Measurements from ENCODE around the gene NEFH. TPM values are rescaled to one million over a fixed set of nuclear protein-coding genes. Genes with fewer than 3 reads are reported as not detected.

NEFH gene, protein sequence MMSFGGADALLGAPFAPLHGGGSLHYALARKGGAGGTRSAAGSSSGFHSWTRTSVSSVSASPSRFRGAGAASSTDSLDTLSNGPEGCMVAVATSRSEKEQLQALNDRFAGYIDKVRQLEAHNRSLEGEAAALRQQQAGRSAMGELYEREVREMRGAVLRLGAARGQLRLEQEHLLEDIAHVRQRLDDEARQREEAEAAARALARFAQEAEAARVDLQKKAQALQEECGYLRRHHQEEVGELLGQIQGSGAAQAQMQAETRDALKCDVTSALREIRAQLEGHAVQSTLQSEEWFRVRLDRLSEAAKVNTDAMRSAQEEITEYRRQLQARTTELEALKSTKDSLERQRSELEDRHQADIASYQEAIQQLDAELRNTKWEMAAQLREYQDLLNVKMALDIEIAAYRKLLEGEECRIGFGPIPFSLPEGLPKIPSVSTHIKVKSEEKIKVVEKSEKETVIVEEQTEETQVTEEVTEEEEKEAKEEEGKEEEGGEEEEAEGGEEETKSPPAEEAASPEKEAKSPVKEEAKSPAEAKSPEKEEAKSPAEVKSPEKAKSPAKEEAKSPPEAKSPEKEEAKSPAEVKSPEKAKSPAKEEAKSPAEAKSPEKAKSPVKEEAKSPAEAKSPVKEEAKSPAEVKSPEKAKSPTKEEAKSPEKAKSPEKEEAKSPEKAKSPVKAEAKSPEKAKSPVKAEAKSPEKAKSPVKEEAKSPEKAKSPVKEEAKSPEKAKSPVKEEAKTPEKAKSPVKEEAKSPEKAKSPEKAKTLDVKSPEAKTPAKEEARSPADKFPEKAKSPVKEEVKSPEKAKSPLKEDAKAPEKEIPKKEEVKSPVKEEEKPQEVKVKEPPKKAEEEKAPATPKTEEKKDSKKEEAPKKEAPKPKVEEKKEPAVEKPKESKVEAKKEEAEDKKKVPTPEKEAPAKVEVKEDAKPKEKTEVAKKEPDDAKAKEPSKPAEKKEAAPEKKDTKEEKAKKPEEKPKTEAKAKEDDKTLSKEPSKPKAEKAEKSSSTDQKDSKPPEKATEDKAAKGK
- under 1 TPM; 0.05 to 0.06 TPM for total RNA-seq
- polyA plus RNA-seq (2013, experiment 1 of 2), result 1.6 TPM
- polyA plus RNA-seq (2013, experiment 2 of 2), result 1.4 TPM
- 0.08 to 17.8 (median 1.2) reads per million in 172 experiments for total RNA-seq

DNA sequence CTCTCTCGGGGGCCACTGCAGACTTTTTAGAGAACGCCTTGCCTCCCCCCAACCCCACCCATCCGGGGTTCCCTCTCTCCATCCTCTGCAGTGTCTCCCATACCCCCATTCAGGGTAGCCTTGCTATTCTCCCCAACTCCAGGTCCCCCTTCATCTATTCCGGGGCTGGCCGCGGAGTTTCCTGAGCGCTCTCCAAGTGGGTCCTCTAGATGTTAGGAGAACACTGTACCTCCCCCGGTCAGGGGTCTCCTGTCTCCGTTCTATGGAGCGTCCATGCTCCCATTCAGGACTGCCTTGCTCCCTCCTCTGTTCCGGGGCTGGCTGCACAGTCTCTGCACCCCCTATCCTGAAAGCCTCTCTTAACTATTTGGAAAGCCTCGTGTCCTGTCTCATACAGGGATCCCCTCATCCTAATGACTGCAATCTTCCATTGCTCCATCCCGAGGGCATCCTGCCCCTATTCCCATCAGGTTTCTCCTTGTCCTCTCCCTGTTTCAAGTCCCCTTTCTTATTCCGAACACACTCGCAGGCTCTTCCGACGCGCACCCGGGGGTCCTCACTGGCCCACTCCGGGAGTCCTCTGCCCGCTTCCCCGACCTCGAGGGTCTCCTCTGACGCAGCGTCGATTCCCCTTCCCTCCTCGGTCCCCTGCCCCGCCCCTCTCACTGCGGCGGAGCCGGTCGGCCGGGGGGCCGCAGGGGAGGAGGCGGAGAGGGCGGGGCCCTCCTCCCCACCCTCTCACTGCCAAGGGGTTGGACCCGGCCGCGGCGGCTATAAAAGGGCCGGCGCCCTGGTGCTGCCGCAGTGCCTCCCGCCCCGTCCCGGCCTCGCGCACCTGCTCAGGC, at the start of gene NEFH:
Gene NEFH, plus strand, starts transcription at position 802 of the 845 bp plus-strand sequence. CDS start 45 bp downstream, outside the sequence.
- ATAC-seq (ENCODE audit: poor library complexity) (no peak), DNase-seq (no peak)
- peaks cover 0 to 18% of the 10 kb centered on the region in 2 experiments for H3K9me3 ChIP-seq (ENCODE audit: control insufficient read depth in 1 of 2, insufficient read depth in 1 of 2, low read length in 2 of 2)
- H3K27ac ChIP-seq (ENCODE audit: low read depth in 1 of 2, low read length in 2 of 2), result no peak within 1 kb of the TSS
- POLR2A ChIA-PET, result no interaction called here
- CTCF ChIA-PET, result no interaction called here
- H3K27me3 ChIP-seq (ENCODE audit: control insufficient read depth in 1 of 2, insufficient read depth in 2 of 2, low read length in 2 of 2), result peaks cover 44 to 45% of the 10 kb centered on the region in 2 experiments
- Mint-ChIP-seq H3K36me3 (ENCODE audit: low read depth) (no peaks in the 10 kb centered on the region), H3K27ac (no peak within 1 kb of the TSS), H3K4me1 (ENCODE audit: low read depth) (peaks cover 19% of the 10 kb centered on the region), H3K9me3 (no peaks in the 10 kb centered on the region), H3K27me3 (peaks cover 67% of the 10 kb centered on the region), H3K4me3 (peak within 1 kb of the TSS; percentile 62)
- intact Hi-C loops (cut with DNase I, micrococcal nuclease), result loop anchor here in 1 of 2 experiments (10.0 kb wide), 1 partner anchor 85 kb away; no protein-coding TSS in a partner anchor
- peaks cover 22% of the 10 kb centered on the region for H3K4me1 ChIP-seq (ENCODE audit: insufficient read depth, low read length)
- TF ChIP-seq, protein P1, sequence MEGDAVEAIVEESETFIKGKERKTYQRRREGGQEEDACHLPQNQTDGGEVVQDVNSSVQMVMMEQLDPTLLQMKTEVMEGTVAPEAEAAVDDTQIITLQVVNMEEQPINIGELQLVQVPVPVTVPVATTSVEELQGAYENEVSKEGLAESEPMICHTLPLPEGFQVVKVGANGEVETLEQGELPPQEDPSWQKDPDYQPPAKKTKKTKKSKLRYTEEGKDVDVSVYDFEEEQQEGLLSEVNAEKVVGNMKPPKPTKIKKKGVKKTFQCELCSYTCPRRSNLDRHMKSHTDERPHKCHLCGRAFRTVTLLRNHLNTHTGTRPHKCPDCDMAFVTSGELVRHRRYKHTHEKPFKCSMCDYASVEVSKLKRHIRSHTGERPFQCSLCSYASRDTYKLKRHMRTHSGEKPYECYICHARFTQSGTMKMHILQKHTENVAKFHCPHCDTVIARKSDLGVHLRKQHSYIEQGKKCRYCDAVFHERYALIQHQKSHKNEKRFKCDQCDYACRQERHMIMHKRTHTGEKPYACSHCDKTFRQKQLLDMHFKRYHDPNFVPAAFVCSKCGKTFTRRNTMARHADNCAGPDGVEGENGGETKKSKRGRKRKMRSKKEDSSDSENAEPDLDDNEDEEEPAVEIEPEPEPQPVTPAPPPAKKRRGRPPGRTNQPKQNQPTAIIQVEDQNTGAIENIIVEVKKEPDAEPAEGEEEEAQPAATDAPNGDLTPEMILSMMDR (IDR thresholded peaks at IDR 0.05), result no peak
- H3K4me3 ChIP-seq (ENCODE audit: low read length), result peak within 1 kb of the TSS; percentile 37
- no peaks in the 10 kb centered on the region for H3K36me3 ChIP-seq (ENCODE audit: insufficient read depth, low read length)

DNA sequence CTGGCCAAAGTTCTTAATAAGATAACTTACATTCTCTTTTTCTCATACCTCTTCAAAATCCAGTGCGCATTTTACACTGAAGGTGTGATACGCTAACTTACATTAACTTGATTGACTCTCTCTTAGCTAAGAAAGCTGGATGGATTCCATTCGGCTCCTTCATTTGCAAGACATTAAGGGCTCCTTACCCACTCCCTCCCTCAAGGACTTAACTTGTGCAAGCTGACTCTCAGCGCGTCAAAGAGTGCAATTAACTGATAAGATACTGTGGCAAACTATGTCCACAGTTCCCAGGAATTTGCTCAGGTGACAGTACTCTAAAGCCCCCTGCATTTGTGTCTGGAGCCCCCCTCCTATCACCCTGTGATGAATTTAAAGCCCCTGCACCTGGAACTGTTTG, 48.0 kb upstream of the NEFH start:
- H3K4me1 Mint-ChIP-seq (ENCODE audit: low read depth), result no peaks in the 10 kb centered on the region
- DNase-seq, result no peak
- TF ChIP-seq, protein P1 (IDR thresholded peaks at IDR 0.05), result no peak
- no peak overlapping the region for H3K4me3 Mint-ChIP-seq
- H3K27ac Mint-ChIP-seq, result no peak overlapping the region
- intact Hi-C loops (cut with DNase I, micrococcal nuclease), result no loop called here
- no peaks in the 10 kb centered on the region for H3K9me3 Mint-ChIP-seq
- CTCF ChIA-PET, result no interaction called here
- peaks cover 40% of the 10 kb centered on the region for H3K27me3 Mint-ChIP-seq
- no peak overlapping the region for H3K27ac ChIP-seq (ENCODE audit: low read depth in 1 of 2, low read length in 2 of 2)
- ATAC-seq (ENCODE audit: poor library complexity), result no peak
- H3K4me3 ChIP-seq (ENCODE audit: low read length), result no peak overlapping the region
- H3K9me3 ChIP-seq (ENCODE audit: control insufficient read depth in 1 of 2, insufficient read depth in 1 of 2, low read length in 2 of 2), result no peaks in the 10 kb centered on the region
- no peaks in the 10 kb centered on the region for H3K4me1 ChIP-seq (ENCODE audit: insufficient read depth, low read length)
- H3K36me3 Mint-ChIP-seq (ENCODE audit: low read depth), result no peaks in the 10 kb centered on the region
- H3K36me3 ChIP-seq (ENCODE audit: insufficient read depth, low read length), result no peaks in the 10 kb centered on the region
- POLR2A ChIA-PET, result no interaction called here
- H3K27me3 ChIP-seq (ENCODE audit: control insufficient read depth in 1 of 2, insufficient read depth in 2 of 2, low read length in 2 of 2), result peaks cover 0 to 10% of the 10 kb centered on the region in 2 experiments

DNA sequence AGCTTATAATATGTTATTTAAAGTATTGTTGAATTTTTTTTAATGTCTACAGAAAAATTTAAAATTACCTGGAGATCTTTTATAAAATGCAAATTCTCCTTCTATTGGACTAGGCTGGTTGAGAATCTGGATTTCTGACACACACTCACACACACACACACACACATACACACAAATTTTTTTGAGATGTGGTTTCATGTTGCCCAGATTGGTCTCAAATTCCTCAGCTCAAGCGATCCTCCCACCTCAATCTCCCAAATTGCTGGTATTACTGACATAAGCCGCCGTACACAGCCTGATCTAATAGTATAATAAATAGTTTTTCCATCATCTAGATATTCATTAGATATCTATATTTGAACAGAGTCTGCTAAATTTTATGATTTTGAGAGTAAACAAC, 46.2 kb upstream of the NEFH start:
- H3K4me1 Mint-ChIP-seq (ENCODE audit: low read depth), result no peaks in the 10 kb centered on the region
- Histone ChIP-seq H3K27me3 (ENCODE audit: control insufficient read depth in 1 of 2, insufficient read depth in 2 of 2, low read length in 2 of 2) (peaks cover 0 to 10% of the 10 kb centered on the region in 2 experiments), H3K4me3 (ENCODE audit: low read length) (no peak overlapping the region), H3K9me3 (ENCODE audit: control insufficient read depth in 1 of 2, insufficient read depth in 1 of 2, low read length in 2 of 2) (no peaks in the 10 kb centered on the region), H3K36me3 (ENCODE audit: insufficient read depth, low read length) (no peaks in the 10 kb centered on the region), H3K4me1 (ENCODE audit: insufficient read depth, low read length) (no peaks in the 10 kb centered on the region), H3K27ac (ENCODE audit: low read depth in 1 of 2, low read length in 2 of 2) (no peak overlapping the region)
- POLR2A ChIA-PET, result no interaction called here
- H3K27ac Mint-ChIP-seq, result no peak overlapping the region
- TF ChIP-seq, protein P1 (IDR thresholded peaks at IDR 0.05), result no peak
- H3K4me3 Mint-ChIP-seq, result no peak overlapping the region
- H3K9me3 Mint-ChIP-seq, result no peaks in the 10 kb centered on the region
- CTCF ChIA-PET, result no interaction called here
- ATAC-seq (ENCODE audit: poor library complexity) (no peak), DNase-seq (no peak)
- intact Hi-C loops (cut with DNase I, micrococcal nuclease), result no loop called here
- no peaks in the 10 kb centered on the region for H3K36me3 Mint-ChIP-seq (ENCODE audit: low read depth)
- H3K27me3 Mint-ChIP-seq, result peaks cover 40% of the 10 kb centered on the region
